Amniotic epithelial cell (primary cell): ENCODE results near the gene SLC2A1.

Experiments used
- DNase-seq: peaks from one replicate; pipeline ENCODE4 v3.0.0-alpha.2; 2010; ENCODE audit warnings: low read depth

SLC2A1 gene

DNA sequence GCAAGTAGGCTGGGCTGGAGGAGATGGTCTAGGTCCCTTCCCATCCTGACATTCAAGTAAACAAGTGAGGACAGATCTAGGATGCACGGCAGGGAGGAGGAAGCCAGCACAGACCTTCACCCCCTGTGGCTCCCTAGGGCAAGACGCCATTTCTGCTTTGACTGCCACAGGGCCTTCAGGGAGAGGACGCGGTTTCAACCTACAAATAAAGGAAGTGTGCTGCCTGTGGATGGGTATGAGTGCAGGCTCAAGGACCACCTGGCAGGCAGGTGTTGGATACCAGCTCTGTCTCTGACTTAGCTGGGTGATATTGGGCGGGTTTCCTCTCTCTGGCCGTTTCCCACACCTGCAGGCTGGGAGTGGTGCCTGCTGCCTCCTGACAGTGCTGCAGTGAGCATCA lies 16.2 kb downstream of the SLC2A1 start:
- DNase-seq, result no peak

DNA sequence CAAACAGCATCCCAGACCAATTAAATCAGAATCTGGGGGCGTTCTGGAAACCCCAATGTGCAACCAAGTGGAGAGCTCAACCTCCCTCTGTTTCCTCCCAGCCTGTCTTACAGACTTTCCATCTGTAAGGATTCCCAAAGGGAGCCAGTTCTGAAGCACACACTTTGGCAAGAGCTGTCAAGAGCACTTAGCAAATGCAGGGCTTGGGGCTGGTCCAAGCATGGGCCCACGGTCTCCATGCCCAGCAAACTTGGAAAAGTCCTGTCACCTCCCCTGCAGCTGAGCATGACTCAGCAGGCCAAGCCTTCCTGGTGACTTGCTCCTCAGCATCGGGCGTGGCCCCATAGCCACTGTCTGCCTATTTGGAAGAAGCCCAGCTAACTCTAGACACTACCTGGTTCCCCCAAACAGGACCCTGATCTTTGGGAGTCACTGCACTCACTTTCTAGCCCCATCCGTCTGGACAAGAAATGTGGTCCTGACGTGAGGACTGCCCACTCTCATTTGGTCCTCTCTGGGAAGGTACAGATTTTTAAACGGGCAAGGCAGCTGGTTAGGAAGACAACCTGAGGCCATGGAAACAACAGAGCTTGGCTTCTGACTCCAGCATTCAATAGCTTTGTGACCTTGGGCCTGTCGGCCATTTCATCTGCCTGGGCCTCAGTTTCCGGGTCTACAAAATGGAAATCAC lies 16.9 kb downstream of the SLC2A1 start:
- no peak for DNase-seq

DNA sequence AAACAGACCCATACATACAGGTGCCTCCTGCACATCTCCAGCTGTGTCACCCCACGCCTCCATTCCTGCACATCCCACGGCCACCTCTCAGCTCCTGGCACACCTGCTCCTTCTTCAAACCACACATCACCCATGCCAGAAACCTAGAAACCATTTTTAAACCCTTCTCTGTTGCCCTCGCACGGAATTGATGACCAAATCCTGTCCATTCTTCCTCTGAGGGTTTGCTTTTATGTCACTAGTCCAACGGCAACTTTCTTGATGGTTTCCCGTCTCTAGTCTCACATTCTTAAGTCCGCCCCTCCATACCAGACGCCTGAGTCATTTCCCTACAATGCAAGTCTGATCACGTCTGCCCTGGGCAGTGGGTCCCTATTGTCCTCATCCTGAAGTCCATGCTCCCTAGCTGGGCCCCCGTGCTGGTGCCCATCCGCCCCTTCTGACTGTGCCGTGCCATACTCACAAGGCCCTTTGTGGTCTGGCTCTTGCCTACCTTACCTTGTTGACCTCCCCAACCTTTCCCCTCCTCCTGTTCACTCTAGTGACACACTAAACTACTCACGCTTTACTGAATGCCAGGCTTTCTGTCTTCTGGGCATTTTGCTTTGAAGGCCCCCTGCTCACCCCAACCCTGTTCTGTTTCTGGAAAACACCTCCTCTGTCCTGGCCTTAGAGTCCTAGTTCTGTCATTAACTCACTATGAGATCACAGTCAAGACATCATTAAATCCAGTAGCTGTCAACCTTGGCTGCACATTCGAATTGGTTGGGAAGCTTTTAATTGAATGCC lies 17.6 kb downstream of the SLC2A1 start:
- DNase-seq, result peak; percentile 85

DNA sequence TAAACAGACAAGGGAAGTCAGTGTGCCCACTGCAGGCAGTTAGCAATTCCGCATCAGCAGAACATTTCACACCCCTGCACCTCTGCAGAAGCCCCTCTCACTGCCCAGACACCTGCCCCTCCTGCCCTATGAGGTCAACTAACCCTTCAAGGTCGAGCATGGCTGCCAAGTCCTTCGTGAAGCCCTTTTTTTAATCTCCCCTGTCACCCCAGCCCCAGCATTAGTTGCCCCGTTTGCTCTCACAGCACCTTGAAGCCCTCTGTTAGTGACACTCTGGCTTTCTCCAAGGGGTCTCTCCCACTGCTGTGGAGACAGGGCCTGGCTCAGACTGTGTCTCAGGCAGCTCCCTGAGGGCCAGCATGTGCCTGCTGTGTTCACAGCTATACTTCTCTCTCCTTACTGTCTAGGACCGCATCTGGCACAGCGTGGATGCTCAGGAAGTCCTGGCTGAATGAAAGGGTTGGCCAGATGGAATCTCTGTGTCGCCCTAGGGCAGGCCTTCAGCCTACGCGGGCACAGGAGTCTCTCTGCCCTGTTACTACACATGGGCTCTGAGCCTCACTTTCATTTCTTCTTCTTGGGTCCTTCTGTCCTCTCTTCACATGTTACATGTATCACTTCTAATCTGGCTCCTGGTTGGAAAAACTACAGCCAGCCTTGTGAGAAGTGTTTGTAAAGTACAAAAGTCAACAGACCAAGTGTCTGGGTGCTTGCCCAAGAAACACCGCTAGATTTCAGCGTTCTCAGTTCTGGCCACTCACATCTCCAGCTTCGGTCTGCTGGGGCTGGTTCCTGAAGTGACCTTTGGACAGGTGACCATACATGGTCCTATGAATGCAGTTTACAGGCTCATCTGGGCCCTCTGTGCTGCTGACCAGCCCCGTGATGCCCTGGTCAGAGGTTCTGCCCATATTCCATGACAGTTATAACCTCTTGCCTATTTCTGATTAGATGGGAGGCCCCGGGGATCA lies 19.7 kb downstream of the SLC2A1 start:
- no peak for DNase-seq

DNA sequence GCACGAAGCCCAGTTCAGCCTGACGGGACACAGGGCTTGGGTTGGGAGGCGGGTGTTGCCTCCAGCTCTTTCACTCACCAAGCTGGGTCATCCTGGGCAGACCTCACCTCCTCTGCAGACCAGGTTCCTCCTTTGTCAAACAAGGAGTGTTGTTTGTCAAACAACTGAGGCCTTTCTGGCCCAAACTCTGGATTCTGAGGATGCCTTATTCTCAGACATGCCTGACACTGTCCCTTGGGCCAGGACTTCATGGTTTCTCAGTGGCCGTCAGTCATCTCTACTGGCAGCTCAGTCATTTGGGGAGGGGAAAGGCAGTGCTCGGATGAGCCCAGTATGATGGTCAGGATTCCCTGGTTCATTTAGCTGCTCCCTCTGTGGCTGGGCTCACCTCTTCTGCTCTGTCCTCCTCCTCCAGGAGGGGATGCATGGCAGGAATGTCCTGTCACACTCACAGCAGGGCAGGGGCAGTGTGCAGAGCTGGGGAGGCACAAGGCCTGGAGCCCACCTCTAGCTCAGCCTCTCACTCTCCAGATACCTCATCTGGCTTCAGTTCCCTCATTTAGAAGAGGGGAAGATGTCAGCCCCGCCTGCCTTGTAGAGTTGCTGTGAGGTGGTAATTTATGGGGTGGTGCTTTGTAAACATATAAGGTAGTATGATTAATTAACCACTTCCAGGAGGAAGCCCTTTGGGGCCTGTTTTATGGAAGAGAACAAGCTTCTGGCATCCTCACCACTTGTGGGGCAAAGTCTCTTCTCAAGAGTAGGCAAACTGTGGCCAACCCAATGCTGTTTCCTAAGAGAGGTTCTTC lies 20.6 kb downstream of the SLC2A1 start:
- no peak for DNase-seq

DNA sequence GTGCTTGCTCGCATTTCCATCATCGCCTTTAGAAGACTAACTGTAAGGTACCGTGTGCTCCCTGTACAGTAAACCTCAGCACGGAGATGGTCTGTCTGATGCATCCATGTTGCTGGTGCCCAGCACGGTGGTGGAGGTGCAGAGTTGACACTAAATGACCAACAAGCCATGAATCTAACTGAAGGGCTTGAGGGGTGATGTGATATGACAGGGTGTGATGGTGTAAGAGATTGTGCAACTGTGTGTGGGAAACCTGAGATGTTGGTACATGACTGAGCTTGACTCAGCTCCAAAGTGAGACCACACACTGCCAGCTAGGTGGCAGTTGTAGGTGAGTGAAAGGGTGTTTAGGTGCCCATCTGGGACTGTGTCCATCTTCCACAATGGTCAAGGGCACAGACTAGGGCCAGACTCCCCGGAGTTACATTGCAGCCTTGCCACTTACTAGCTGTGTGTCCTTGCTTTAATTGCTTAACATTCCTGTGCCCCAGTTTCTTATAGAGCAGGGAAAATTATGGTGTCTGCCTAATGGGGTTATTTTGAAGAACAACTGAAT lies 21.4 kb downstream of the SLC2A1 start:
- peak; percentile 93 for DNase-seq

DNA sequence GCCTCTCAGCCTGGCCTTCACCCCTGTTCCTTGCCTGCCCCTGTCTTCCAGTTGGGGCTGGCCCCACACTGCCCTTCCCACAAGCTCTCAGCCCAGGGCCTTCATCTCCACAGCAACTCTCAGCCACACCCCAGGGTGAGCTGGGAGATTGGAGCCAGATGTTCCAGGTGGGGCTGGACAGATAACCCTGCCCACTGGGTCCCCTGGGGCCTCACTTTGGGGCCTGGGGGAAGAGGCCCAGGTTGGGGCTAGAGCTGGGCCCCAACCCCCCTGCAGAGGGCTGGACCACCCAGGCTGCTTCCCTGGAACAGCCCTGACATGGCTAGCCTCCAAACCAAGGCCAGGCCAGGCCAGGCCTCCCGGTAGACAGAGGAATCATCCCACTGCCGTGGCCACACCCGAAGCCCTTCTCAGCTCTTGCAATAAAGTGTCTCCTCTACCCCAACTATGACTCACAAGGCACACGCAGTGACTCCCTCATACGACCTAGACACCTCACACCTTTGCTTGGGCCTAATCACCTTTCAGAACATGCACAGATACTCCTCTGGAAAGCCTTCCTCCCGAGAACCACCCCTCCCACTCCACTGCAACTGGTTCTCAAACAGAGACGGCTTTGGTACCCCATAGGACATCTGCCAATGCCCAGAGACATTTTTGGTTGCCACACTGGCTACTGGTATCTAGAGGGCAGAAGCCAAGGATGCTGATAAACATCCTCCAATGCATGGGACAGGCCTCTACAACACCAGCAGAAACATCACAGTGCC lies 22.2 kb downstream of the SLC2A1 start:
- peak; percentile 76 for DNase-seq

DNA sequence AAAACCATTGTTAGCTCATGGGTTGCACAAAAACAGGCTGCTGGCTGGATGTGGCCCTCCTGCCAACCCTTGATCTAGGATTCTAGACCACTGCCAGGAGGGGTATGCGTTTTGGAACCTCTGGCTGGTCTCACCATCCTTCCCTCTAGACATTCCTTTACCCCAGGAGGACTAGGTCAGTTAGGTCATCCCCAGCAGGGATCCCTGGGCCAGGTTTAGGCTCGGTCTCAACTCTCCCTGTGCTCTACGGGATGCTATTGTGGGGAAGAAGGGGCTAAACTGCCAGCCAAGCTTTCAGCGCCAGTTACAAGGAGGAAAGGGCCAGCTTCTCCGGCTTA lies 22.7 kb downstream of the SLC2A1 start:
- DNase-seq, result no peak

DNA sequence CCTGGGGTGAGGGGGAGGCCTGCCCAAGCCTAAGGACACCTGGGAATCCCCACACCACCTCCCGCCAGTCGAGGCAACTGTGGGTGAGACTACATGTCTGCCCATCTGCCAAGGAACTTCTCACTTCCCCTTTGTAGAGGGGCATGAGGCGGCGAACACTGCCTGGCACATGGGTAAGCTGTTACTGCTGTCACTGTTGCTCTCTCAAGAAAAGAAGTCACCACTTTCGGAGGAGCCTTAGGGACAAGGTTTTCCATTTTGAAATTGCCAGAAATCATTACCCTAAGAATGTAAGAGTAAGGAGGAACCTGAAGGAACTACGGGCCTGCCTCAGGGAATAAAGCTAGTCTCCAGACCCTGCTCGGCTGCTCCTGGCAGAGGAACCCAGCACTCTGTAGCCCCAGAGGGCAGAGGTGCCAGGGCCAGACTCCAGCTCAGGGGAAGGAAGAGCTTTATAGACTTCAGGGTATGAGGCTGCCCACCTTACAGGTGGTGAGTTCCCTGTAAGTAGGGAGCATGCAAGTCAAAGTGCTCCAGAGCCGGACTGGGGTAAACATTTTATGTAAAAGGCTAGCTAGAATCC lies 23.3 kb downstream of the SLC2A1 start:
- DNase-seq, result no peak

DNA sequence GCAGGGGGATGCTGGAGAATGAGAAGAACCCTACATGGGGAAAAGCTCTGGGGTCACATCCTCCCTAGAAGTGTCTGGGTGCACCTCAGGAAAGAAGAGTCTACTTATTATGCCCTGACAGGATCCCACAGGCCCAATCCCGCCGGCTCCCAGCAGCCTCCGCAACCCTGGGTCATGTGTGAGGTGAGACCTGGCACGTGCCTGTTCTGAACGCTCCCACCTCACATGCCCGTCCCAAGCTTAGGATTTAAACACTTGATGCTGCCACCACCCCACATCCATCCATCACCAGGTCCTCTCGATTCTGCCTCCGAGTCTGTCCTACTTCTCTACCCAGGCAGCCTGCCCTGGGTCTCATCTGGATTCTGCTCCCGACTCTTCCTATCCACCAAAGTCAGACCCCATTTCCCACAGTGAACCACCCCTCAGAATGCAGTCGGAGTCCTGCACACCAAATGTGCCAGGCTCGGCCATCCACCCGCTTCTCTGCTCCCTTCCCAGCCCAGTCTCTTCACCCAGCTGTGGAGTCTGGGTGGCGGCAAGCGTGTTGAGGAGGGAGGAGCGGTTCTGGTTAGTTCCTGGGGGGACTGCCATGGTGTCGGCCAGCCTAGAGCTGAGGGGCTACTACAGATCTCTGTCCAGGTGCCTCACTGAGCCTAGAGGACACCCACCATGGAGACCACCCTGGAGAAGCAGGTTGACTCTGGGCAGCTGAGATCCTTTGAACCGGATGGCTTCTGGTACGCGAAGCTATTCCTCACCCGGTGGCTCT lies 23.9 kb downstream of the SLC2A1 start:
- no peak for DNase-seq

DNA sequence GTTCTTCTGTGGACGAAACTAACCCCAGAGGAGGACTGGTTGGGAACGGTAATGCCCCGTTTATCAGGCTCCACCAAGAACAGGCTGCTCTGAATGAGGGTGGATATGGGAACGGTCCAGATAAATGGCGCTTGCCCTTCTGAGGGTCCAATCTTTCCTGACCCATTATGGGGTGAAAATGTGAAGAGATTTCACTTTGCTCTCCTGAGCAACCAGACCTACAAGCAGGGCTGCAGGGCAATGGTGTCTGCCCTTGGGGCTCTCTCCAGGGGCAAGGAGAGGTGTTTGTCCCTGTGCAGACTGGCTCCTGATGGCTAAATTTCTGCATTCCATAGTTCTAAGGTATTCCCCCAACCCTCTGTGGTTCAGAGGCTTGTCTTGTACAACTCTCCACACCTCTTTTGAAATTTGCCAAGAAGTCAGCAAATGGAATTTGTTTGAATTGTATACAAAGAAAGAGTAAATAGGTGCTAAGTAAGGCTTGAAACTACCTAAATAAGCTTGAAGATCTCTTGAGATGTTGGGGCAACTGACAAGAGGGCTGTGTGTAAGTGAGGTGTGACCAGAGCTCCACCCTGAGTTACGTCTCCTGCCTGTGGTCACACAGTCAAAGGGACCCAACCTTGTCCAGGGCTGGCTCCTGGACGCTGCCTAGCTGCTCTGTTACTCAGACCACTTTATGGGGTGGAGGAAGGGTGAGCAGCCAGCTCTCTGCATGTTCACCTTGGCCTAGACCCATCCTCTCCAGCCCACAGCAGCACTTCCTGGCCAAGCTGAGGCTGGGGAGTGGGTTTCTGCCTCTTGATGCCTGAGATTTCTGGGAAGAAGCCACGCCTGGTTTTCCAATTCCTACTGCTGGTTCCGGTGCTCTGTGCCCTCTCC lies 24.8 kb downstream of the SLC2A1 start:
- DNase-seq, result no peak

DNA sequence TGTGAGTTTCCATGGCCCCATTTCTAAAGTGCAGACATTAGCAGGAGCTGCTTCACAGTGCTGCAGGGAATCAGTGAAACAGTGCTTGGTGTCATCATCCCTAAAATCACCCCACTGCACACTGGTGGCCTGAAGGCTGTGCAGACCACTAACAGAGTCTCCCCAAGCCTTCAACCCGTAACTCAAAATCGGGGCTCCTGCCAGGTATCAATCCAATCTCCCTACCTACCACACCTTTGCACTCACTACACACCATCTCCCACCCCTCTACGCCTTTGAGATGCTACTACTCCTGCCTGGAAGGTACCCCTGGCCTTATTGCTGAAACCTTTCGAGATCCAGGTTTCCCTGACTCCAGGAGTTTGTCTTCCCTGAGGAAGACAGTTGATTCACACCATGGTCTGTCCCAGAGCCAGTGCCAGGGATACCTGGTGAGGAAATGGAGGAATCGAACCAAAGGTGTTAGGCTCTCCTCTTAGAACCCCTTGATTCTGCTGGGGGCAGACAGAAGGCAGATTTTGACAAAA lies 25.5 kb downstream of the SLC2A1 start:
- no peak for DNase-seq

DNA sequence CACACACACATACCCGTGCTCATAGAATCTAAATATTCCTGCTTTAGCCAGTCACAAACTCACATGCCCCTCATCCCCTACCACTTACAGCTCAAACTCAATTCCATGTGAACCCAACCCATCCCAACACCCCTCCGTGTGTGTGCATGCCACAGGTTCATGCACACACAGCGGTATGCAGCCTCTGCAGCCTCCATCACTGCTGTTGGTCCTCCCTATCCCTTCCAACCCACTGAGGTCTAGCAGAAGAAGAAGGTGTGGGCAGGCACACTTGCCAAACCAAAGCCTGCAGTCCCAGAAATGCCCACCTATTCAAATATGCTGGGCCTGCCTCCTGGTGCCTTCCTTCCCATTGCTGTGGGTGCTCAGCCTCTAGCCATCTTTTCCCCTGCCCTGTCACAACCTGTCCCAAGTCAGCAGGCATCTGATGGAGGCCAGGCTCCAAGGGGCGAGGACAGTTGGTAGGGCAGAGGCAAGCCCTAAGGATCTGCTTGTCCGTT lies 26.2 kb downstream of the SLC2A1 start:
- no peak for DNase-seq

DNA sequence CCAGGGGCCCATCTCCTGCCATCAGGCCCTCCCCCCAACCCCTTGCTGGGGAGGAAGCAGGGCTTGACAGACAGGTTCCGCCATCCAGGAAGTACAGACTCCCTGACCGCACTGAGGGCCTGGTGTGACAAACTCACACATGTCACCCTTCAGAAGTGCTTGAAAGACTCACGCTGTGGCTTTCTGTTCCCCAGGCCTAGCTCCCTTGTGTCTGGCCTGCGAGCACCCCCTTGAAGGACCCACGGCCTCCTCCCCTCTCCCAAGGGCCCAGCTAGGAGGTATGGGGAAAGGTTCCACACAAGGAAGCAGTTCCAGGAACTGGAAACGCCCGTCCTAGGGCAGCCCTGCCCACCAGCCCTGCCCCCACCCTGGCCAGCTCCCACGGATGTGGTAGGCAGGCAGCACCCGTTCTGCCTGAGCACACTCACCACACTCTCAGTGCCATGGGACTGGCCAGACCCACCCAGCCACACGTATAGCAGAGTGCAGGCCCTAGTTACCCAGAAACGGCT lies 26.7 kb downstream of the SLC2A1 start:
- DNase-seq, result no peak

DNA sequence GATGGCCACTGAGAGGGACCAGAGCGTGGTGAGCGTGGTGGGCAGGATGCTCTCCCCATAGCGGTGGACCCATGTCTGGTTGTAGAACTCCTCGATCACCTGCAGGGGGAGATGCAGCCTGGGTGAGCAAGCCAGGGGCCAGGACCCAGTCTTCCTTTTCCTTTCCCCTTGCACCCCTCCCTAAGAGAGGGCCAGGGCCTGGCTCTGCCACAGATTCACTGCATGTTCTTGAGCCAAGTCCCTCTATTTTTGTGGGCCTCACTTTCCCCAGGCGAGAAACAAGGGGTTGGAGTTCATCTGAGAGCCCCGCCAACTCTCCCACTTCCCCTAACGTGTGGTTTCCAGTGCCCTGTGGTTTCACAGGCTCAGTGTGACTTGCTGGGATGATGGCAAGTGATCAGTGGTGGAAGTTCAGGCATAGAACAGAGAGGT lies 27.5 kb downstream of the SLC2A1 start:
- no peak for DNase-seq

DNA sequence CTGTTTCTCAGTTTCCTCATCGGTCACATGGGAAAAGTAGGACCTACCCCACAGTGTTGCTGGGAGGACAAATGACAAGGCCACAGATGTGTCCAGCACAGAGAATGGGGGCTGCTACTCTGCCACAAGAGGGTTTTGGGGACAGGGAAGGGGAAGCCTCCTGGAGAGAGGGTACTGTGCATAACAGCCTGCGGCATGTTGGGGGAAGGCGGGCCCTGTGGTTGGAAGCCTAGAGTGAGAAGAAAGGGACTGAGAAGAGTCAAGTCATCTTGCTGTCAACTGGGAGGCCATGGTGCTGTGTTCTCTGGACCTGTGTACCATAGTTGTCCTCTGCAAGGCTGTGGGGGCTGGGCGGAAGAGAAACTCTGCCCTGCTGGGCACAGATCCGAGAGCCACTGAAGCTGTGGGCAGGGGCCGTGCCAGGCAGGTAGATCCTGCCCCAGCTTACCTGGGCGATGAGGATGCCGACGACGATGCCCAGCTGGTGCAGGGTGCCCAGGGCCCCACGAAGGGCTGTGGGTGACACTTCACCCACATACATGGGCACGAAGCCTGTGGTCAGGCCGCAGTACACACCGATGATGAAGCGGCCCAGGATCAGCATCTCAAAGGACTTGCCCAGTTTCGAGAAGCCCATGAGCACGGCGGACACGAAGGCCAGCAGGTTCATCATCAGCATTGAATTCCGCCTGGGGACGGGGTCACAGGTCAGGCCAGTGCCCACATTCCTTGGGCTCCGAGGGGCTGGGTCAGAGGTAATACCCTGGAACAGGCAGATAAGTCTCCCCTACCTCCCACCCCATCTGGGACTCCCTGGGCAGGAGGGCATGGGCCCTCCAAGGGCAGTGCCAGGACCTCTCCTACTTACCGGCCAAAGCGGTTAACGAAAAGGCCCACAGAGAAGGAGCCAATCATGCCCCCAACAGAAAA lies 28.2 kb downstream of the SLC2A1 start:
- DNase-seq, result no peak
